GM19193 (cell line): ENCODE measurements around the gene ZWILCH.
A peak's percentile ranks its signal among the peaks of the same experiment; 100 is the strongest.

Source experiments
- POLR2A ChIP-seq: IDR thresholded peaks from 4 replicates; pipeline ENCODE4 v1.6.1; 2011; ENCODE audit not compliant: insufficient read depth, insufficient read length; ENCODE audit errors: extremely low read depth

Gene ZWILCH

GRCh38 chr15:66488525-66488924, 16.6 kb upstream of the ZWILCH start:
- TF ChIP-seq POLR2A, result no peak

- no peak for TF ChIP-seq POLR2A
These were observed 15.8 kb upstream of the ZWILCH start for GRCh38 chr15:66489179-66489791.

- no peak for TF ChIP-seq POLR2A
These were observed 13.3 kb upstream of the ZWILCH start for GRCh38 chr15:66491846-66492245.

DNA sequence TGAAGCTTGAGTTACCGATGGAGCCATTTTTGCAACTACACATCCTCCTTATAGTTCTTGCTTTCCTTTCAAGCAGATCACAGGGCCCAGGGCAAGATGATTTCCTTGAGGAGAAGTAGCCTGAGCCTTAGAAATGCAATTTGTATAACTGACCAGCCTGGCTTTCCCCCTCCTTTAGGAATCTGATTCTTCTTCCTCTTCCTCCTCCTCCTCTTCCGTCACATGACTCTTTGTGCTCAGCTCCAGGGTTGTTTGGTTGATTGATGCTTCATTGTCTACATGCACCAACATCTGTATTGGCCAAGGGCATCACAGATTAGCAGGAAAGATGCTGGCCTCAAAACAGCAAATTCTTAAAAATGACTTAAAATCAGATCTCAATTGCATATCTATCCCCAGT, 10.9 kb upstream of the ZWILCH start:
- TF ChIP-seq POLR2A, result no peak

DNA sequence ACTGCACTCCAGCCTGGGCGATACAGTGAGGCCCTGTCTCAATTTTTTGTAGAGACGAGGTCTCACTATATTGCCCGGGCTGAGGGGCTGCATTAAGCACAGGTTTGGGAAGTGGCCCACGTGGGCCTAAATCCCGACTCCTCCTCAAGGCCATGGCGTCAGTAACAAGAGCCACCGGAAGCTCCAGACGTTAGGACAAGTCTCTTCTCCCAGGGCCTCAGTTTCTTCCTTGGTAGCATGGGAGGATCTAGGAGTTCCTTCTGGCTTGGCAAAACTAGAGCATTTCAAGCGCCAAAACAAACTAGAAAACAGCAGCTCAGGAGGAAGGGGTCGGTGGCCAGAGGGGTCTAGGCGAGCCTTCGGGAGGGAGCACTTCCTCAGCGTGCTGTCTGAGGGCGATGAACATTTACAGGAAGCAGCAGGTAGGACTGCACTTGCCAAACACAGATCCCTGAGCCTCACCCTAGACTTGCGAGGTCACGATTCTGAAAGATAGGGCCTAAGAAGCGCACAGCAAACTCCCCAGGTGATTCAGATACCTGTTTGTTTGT, 8.1 kb upstream of the ZWILCH start:
- no peak for TF ChIP-seq POLR2A

DNA sequence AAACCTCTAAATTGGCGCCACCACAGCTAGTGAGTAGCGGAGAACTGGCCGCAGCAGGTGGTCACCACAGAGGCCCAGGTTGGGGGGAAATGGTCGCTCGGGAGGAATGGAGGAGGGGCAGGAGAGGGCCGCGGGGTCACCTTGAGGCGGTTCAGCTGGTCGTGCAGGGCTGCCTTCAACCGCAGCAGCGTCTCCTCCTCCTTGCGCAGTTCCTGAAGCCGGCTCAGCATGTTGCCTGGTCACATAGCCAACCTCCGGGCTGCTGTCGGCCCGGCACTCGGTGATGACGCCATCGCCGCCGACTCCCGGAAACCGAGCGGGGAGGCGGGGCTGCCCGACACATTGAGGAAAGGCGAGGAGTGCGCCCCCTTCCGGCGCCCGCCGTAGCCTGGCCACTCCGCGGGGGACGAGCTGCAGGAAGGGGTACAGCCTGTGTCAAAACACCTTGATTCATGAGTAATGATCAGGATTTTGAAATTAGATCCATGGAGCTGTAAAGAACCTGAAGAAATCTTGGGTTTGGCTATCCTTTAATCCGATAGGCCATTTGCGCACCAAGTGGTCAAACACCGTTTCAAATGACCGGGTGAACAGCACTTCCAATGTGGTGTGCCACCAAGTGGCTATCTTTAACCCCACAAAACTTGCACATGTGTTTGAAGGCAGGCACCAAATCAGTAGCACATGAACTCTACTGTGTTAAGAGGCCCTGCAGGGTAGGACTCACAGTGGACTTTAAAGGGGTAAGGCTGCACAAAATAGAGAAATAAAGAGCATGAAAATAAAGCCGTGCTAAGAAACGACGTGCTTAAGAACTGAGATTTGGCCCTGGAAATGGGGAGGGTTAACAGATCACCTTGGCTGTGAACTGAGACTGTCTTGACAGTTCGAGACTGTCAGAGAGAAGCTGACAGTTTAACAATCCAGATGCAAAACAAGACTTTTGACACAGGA, 7.3 kb upstream of the ZWILCH start, which contains the start of gene SNAPC5:
Gene SNAPC5 (minus strand): TSS at position 261 of the 954 bp plus-strand sequence. CDS start 31 bp downstream, at position 230.
- TF ChIP-seq POLR2A, result peak; percentile 83

GRCh38 chr15:66498501-66499386, 6.4 kb upstream of the ZWILCH start:
- no peak for TF ChIP-seq POLR2A

GRCh38 chr15:66502491-66502890, 2.6 kb upstream of the ZWILCH start:
- no peak for TF ChIP-seq POLR2A

- no peak for TF ChIP-seq POLR2A
These were observed 1.2 kb upstream of the ZWILCH start for GRCh38 chr15:66503780-66504562.

GRCh38 chr15:66505430-66505811, 295 bp downstream of the ZWILCH start:
- TF ChIP-seq POLR2A, result peak; percentile 52

- no peak for TF ChIP-seq POLR2A
These were observed 692 bp downstream of the ZWILCH start for GRCh38 chr15:66505818-66506217.

DNA sequence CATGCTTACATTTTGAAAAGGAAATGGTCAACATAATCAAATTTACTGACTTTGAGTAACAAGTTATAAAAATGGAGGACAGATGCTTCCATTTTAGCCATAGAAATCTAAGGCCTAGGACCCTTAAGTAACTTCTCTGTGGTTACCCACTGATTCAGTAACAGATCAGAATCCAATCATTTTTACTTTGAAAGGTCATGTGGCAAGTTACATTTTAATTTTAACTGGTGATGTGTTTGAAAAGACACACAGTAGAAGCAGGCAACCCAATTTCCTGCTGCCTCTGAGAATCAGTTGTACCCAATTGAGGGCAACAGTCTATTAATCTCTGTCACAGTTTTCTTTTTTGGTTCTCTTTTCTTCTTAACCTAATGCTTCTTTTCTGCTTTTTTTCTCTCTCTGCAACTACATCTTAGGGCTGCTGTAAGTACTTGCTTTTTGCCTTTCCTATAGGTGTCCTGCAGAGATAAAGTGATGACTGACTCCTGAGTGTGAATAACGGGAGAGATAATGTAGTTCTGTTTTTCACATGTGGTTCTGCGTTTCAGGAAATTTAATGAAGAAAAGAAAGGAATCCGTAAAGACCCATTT, 3.3 kb downstream of the ZWILCH start:
- TF ChIP-seq POLR2A, result no peak

DNA sequence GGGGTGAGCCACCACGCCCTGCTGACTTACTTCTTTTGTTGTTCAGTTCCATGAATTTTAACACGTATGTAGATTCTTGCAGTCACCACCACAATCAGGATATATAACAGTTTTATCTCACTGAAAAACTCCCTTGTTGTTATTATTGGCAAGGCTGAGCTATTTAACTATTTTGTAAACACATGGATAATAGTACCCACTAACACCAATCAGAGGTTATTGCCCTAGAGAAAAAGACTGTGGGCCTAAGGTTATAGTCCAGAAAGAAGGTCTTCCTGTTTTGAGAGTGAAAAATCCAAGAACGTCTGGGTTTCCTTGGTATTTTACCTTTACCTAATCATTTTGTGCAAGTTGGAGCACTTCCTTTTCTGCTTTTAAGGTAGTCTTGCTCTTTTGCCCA, 9.5 kb downstream of the ZWILCH start:
- TF ChIP-seq POLR2A, result no peak
